GM21723 (cell line): ENCODE data around the gene MYOG.
A peak's percentile ranks its signal among the peaks of the same experiment; 100 is the strongest.

Experiments
- ATAC-seq: cut with Tn5 transposase; IDR thresholded peaks from one replicate; pipeline ENCODE4 v1.9.1; 2021; ENCODE audit warnings: mild to moderate bottlenecking, moderate library complexity; ENCODE audit not compliant: unreplicated experiment

MYOG gene

DNA sequence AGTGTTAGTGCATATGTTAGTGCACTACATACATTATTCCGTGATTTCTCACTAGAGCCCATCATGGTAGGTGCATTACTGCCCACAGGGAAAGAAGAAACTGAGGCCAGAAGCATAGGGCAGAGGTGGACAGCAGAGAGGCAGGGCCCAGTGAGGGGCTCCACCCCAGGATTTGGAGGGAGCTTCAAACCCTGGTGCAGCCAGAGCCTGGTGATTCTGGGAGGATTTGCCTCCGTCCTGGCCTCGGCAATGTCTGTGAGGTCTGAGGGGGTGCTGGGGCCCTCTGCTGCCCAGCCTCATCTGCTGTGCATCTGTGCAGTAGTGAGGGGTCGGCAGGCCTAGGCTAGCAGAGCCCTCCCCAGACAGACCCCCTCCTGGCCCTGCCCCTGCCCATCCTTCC, 36.7 kb downstream of the MYOG start:
- ATAC-seq = no peak

DNA sequence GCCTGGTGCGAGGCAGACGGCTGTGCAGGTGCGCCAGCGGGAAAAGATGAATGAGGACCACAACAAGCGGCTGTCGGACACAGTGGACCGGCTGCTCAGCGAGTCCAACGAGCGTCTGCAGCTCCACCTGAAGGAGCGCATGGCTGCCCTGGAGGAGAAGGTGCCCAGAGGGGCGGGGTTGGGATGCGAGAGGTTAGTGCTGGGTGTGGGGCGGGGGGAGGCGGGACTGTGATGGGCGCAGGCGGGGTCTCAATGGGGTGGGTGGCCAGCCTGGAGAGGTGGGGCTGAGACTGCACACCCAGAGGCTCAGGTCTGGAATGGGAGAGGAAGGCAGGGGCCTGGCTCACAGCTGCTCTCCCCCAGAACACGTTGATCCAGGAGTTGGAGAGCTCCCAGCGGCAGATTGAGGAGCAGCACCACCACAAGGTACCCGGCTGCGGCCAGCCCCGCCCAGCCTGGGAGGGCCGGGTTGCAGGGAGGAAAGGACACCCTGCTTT, 37.2 kb downstream of the MYOG start:
- no peak for ATAC-seq

DNA sequence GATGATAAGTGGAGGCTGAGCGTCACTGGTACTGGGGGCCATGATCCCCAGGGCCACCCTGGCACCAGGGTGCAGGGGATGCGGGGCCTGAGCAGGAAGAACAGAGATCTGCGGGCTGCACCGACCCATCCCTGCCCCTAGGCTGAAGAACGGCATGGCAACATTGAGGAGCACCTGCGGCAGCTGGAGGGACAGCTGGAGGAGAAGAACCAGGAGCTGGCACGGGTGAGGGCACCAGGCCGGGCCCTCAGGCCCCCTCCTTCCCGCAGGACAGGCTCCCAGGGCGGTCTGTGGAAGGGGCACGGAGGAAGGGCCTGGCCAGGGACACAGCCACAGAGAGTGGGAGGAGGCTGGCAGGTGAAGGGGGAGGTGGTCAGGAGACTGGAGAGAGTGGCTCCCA, 37.7 kb downstream of the MYOG start:
- ATAC-seq = no peak

DNA sequence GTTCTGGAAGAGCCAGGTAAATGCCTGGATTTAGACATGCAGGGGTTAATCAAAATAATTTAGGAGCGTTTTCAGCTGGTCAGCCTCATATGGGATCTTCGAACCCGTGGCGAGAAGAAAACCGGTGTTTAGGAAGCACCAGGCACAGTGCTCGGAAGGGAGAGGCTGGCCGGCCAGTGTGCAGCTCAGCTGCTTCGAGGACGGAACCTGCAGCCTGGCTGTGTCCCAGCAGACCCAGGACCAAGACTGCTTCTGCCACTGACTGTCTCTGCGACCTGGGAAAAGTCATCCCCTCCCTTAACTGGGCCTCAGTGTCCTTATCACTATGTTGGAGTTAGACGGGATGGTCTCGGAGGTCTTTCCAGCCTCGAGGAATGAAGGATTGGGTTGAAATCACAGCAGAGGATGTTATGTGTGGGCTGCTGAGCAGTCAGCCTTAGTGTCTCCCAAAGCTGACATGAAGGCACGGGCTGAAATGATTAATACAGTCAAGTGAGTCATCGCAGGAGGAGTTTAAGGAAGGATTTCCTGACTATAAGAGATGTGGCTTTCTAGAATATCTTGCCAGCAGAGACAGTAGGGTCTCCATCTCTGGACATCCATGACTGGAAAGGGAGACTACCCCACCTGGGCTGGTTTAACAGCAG, 38.7 kb downstream of the MYOG start:
- no peak for ATAC-seq

DNA sequence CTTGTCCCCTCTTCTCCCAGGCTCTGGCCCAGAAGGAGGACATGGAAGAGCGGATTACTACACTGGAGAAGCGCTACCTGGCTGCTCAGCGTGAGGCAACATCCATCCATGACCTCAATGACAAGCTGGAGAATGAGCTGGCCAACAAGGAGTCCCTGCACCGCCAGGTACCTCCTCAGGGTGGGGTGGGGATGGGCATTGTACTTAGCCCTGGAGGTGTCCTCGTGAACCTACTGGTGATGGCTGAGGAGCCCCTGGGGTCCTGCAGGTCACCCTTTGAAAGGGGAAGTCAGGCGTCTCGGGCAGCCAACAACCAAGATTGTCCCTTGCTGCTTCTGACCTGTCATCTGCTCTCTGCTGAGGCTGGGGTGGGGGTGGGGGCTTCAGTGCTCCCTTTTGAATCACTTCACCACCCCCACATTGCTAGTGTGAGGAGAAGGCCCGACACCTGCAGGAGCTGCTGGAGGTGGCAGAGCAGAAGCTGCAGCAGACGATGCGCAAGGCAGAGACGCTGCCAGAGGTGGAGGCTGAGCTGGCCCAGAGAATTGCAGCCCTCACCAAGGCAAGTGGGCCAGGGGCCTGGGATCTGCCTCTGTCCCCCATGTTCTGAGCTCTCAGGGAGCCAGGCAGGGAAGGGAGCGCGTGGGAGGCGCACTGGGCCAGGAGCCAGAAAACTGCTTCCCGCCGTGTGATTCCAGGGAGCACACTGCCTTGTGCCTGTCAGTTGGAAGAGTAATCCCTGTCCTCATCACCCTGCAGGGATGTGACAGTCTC, 39.8 kb downstream of the MYOG start:
- no peak for ATAC-seq

DNA sequence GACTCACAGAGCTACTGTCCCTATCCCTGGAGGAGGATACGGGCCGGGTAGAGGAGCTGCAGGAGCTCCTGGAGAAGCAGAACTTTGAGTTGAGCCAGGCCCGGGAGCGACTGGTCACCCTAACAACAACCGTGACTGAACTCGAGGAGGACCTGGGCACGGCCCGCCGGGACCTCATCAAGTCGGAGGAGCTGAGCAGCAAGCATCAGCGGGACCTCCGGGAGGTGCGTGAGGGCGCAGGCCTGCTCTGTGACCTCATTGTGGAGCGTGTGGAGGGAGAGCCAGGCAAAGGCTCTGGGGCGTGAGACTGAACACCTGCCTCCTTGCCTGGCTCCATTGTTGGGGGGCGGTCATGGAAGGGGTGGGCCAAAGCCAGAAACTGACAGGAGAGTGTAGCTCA, 40.5 kb downstream of the MYOG start:
- ATAC-seq = no peak

DNA sequence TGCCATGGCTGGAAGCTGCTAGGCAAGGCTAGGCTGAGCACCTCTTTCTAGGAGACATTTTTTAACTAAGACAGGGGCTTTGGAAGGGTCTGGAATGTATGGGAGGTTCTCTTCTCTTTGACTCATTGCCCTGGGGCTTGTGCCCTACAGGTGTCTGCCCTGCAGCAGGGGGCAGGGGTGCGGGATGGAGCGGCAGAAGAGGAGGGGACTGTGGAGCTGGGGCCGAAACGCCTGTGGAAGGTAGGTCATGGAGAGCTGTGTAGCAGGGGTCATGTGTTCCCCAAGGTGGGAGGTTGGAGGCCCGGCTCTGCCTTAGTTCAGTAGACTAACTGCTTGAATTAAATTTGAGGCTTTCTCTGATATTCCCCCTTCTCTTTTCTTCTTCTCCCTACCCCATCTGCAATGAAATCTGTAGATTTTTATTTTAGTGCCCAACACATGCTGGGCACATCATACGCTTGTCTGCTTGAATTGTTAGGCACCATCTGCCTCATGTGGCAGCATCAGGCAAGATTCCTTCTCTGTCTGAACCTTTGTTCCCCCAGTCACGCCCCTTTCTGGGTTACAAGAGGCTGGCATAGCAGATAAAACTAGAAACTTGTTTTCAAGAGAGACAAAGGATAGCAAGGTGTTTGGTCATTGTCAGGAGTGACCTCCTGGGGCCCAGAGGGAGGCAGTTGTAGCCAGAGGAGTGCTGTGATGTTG, 41.1 kb downstream of the MYOG start:
- ATAC-seq = no peak

DNA sequence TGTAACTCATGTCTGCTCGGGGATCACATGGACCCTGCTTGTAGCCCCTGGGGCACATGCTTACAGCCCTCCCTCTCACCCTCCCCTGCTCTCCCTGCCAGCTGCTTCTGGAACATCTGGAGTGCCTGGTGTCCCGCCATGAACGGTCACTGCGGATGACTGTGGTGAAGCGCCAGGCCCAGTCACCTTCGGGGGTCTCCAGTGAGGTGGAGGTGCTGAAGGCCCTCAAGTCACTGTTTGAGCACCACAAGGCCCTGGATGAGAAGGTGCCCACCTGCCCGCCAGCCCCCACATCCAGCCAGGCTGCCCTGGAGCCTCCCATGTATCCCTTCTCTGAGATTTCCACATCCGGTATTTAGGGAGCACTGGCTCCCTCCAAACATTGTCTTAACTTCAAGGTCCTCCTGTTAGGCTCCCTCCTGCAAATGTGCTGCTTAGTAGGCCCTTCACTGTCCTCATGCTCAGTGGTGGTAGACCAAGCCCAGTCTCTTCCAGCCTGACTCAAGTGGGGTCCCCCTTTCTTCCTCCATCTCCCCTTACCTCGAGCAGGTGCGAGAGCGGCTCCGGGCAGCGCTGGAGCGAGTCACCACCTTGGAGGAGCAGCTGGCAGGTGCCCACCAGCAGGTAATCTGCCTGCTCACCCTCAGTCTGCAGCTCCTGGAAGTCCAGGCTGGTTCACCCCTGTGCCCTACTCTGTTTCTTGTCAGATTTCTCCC, 41.8 kb downstream of the MYOG start:
- no peak for ATAC-seq

DNA sequence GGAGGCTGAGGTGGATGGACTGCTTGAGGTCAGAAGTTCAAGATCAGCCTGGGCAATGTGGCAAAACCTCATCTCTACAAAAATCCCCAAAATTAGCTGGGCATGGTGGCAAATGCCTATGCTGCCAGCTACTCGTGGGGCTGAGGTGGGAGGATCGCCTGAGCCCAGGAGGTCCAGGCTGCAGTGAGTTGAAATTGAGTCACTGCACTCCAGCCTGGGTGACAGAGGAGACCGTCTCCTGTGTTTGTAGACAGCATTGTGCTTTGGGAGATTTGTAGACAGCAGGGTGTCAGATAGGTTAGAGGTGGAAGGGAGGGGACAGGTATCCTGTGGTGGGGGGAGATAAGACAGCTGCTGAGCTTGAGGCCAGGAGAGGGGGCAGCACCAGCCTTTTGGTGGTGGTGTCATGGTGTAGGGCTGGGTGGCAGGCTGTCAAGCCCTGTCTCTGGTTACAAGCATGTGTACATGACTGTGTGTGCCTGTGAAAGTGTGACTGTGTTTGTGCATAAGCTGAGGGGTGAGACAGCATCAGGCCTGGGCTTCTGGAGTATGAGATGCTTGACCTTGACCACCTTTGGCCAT, 44.4 kb downstream of the MYOG start:
- no peak for ATAC-seq

DNA sequence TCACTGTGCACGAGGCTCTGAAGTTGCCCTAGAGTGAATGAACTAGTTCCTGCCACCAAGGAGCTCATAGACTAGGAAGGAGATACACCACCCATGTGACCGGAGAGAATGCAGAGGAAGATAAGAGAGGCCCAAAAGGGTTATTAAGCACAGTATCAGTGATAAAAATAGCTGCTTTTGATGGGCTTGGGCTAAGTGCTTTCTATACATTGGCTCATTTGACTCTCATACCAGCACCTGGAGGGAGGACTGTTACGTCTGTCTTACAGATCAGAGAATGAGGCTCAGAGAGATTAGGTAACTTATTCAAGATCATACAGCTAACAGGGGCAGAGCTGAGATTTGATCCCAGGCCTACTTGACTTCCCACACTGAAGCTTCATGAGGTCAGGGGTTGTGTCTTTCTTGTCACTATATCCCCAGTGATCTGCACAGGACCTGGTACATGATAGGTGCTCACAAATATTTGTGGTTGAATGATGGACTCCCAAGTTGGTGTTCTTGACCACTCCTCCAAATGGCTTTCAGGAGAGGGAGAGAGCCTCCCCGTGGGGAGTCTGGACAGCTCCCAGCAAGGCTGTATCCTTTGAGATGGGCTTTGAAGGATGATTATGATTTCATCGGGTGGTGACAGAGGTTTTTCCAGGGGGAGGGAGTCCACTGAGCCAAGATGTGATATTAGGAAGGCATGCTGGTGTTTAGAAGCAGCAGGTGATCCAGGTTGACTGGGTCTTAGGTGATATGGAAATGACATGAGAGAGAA, 45.1 kb downstream of the MYOG start:
- no peak for ATAC-seq

DNA sequence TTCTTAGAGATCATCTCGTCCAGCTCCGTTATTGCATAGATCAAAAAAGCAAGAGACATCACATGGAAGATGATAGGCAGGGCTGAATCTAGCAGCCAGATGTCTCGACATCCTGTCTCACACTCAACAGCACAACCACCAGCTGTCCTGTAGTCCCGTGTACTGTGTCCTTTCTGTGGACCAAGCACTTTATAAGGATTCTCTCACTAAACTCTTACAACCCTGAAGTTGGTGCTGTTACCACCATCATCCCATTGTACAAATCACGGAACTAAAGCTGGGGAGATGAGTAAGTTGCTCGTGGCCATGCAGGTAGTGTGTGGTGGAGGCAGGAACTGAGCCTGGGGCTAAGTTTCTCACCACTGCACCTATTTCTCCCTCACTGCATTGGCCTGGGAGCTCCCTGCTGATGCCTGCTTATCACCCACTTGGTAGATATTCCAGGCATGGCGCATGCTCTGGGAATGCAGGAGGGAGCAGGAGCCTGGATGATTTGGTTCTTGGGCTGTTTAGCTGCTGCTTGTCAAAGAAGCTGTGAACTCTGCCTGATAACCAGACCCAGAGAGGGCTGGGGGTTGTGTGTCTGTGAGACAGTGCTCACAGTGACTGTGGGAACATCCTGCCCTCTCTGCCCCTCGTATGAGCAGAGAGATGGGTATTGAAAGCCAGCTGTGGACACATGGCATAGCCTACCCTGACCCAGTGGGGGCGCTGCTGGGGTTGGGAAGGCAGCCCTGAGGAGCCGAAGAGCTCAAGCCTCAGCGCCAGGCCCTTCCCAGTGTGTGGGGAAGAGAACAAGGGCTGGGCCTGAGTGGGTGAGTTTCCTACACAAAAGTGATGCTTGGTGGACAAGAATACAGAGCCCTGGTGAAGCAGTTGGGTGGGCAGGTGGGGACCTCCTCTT, 46.0 kb downstream of the MYOG start:
- ATAC-seq = no peak

DNA sequence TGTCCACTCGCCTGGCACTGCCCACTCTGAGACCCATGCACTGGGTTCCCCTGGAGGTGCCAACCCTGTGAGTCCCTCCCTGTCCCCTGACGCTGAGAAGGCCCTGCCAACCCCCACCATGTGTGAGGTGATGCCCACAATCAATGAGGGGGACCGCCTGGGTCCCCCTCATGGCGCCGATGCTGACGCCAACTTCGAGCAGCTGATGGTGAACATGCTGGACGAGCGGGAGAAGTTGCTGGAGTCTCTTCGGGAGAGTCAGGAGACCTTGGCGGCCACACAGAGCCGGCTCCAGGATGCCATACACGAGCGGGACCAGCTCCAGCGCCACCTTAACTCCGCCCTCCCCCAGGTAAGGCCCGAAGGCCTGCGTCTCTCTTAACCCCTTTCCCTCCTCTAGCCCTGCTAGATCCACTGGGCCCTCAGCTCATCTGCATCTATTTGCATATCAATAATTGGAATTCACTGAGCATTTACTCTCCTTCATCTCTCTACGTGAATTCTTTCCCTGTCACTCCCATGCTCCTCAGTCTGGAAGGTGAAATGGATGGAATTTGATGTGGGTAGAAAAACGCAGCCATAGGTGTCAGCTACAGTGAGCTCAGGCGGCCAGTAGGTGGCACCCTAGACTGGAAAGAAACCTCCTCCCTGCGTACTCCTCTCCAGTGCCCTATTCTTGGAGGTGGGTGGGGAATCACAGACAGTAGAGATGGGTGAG, 46.8 kb downstream of the MYOG start:
- ATAC-seq = no peak

DNA sequence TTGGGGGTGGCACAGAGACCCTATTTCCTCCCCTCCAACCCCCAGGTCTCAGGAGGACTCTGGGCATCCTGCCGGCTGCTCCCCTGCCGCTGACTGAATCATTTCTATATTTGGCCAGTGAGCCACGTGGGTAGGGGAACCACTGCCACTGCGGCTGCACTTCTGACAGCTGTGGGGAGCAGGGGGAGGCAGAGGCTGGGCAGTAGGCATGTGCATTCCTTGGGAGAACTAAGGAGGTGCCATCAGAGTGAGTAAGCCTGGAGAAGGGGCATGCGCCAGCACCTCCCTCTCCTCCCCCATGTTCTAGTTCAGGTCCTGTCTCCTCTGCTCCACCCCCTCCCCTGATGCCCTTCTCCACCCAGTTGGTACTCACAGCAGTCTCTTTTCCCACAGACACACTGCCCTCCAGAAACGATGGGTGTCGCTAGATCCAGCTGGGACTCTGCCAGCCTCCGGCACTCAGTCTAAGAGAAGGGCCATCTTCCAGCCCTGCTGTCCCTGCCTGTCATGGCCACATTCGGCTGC, 47.5 kb downstream of the MYOG start:
- ATAC-seq = peak; percentile 65

DNA sequence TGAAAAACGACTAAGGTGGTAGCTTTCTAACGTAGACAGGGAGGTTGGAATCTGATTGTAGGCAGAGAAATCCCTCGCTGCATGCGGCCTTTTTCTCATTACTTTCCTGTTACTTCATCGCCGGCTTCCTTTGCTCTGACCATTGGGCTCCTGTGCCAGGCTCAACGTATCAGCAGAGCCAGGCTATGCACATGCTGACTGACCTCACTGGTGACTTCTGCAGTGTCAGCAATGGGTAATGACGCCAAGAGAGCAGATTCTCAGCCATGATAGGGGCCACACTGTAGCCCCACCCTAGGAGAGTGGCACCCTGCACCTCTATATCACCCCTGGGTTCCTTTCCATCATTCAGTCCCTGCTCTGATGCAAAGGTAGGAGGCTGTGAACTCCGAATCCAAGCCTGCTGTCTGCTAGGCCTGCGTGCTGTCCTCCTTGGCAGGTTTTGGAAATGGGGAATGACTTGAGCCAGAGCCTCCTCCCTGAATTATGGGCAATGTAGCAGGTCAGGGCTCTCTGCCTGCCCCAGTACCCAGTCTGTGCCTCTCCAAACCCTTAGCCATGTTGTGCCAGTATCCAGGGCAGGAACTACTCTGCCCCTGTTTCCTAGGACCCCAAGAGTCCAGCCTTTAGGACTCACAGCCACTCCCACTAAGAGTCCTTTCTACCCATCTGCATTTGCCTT, 48.2 kb downstream of the MYOG start:
- no peak for ATAC-seq

DNA sequence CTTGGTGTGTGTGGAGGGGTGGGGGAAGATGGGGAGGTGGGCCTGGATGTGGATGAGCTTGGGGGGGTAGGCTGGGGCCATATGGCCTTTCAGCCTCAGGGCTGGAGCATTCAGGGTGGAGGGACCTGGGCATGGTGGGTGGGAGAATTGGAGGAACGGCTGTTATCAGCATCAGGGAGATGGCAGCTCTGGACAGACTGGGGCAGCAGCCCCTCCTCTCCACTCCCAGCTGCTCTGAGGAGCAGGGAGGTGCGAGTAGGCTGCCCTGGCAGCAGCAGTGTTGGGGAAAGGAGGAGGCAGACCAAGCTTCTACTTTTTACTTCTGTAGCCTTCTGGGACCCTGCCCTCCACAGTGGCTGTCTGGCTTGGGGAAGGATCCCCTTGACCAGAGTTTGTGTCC, 49.3 kb downstream of the MYOG start:
- ATAC-seq = no peak

DNA sequence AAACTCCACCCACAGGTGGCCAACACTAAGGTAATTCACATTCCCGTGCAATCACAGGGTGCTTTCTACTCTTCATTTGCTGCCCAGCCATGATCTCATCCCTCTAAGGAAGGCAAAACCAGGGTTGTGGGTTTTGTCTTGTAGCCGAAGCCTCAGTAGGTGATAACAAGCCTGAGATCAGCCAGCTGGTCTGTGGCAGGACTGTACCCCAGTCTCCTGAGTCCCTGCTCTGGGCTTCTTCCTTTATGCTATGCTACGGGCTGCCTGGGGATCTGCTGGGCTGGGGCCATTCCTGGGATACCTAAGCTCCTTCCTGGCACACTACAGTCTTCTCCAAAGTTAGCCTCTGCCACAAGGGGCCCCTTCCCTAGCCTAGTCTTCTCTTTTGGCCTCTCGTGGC, 49.7 kb downstream of the MYOG start:
- ATAC-seq = no peak

DNA sequence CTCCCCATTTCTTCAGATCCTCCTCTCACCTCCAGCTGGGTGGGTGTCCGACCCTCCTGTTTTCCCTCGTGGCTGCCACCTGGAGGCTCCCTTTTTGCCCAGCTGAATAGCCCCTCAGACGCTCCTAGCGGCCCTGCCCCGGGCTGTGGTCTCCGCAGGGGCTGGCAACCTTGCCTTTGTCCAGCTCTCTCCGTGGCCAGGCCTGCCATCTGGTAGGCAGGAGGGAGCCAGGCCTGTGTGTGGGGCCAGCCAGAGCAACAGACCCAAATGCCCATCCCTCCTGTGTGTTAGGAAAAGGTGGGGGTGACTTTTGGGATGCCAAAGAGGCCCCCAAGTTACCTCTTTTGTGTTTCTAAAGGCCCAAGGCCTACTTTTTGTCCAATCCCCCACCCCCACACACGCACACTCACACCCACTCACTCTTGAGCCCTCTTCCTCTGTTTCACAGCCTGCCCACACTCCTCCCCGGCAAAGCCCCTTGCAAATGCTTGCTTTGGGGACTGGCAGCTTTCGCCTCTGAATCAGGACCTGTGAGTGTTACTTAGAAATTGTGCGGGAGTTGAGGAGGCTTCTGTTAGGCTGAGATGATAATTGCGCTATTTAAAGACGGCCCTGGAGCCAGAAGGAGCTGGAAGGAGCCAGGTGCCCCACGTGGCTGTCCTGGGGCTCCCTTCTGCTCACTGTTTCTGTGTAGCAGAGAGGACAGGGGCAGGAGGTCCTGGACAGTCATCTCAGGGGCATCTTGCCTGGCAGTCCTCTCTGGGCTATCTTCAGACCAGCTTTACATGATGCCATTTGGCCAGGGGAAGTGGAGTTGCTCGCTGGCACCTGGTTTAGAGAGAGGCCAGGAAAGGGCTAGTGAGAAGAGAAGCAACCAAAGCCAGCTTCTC, 50.5 kb downstream of the MYOG start:
- no peak for ATAC-seq
